K562 (cell line): ENCODE measurements around the gene PSAP. TPM values are rescaled to one million over a fixed set of nuclear protein-coding genes. Genes with fewer than 3 reads are reported as not detected.
A peak's percentile ranks its signal among the peaks of the same experiment; 100 is the strongest.

Source experiments
- ATAC-seq: fragments of 200-7000 bp; cut with Tn5 transposase; 3 replicates; pipeline ENCODE4 v1.9.1; 2020; ENCODE audit warnings: moderate library complexity
- BruUV-seq: library from RNA; stranded (reverse); fragments of 400-500 nt; replicated peaks from 2 replicates; lab custom pipeline; 2021; lab: Mats Ljungman, UMichigan
- CTCF ChIA-PET: fragments of 300-600 bp; formaldehyde crosslinking; extraction: SDS; loops from one replicate; lab custom pipeline; 2021; ENCODE audit warnings: low intra/inter-chr PET ratio; lab: Yijun Ruan, JAX
- POLR2A ChIA-PET: fragments of 300-600, 350-650 bp; sonication (Branson Sonifier 250); formaldehyde crosslinking; extraction: SDS; loops from one replicate; lab custom pipeline; 2021; ENCODE audit warnings: antibody characterized with exemption, inconsistent platforms; lab: Yijun Ruan, JAX
- DNase-seq, 4 experiments: peaks; one replicate each; pipeline versions ENCODE4 v3.0.0 to v3.0.0-alpha.2; 2011 to 2018; ENCODE audit warnings: low spot score in 3 of 4, mixed read lengths in 3 of 4; ENCODE audit errors: extremely low read depth in 1 of 4
- FAIRE-seq: peaks from 2 replicates; lab custom pipeline; 2011; peaks lifted over from hg19 to GRCh38; lab: Jason Lieb, UNC
- H2AFZ ChIP-seq: 2 replicates; pipeline ENCODE4 v1.6.0; 2011; ENCODE audit warnings: low read depth, low read length, control low read depth, inconsistent platforms
- H3K27ac ChIP-seq: fragments of 200-600 bp; 3 replicates; pipeline ENCODE4 v1.8.0; 2011; ENCODE audit warnings: low read depth, mild to moderate bottlenecking, control low read depth, inconsistent platforms, low read length, moderate library complexity, mixed read lengths; ENCODE audit errors: extremely low read depth
- H3K27me3 ChIP-seq, 2 experiments: fragments of 300-600 bp in 1 of 2; 2 replicates in 1 of 2; 3 replicates in 1 of 2; pipeline versions ENCODE4 v1.6.0 to v1.8.0; 2011; ENCODE audit warnings: inconsistent platforms in 2 of 2, low read length in 2 of 2, mild to moderate bottlenecking in 1 of 2, mixed read lengths in 1 of 2, moderate library complexity in 1 of 2; ENCODE audit not compliant: control insufficient read depth in 2 of 2, insufficient read depth in 2 of 2
- H3K36me3 ChIP-seq: fragments of 300-600 bp; 3 replicates; pipeline ENCODE4 v1.8.0; 2011; ENCODE audit warnings: mild to moderate bottlenecking, low read length, inconsistent platforms; ENCODE audit not compliant: control insufficient read depth, insufficient read depth
- H3K4me1 ChIP-seq, 2 experiments: fragments of 200-600 bp in 1 of 2; replicated peaks in 1 of 2; 2 replicates in 1 of 2; 3 replicates in 1 of 2; pipeline versions ENCODE4 v1.5.1 to v1.8.0; 2011; ENCODE audit warnings: inconsistent platforms in 2 of 2, low read length in 2 of 2, mild to moderate bottlenecking in 1 of 2, mixed read lengths in 1 of 2, moderate library complexity in 1 of 2; ENCODE audit not compliant: control insufficient read depth in 2 of 2, insufficient read depth in 2 of 2
- H3K4me2 ChIP-seq: 2 replicates; pipeline ENCODE4 v1.6.1; 2011; ENCODE audit warnings: low read length, control low read depth, inconsistent platforms, mixed read lengths; ENCODE audit not compliant: insufficient read depth
- H3K4me3 ChIP-seq: fragments of 200-600 bp; sonication (generic), shearing (Covaris generic); 2 replicates; pipeline ENCODE4 v1.5.1; 2016; ENCODE audit warnings: control low read depth, inconsistent platforms
- H3K79me2 ChIP-seq: fragments of 200-600 bp; 3 replicates; pipeline ENCODE4 v1.8.0; 2011; ENCODE audit warnings: low read length, inconsistent platforms; ENCODE audit not compliant: control insufficient read depth, insufficient read depth
- H3K9ac ChIP-seq, 2 experiments: 2 replicates each; pipeline versions ENCODE4 v1.6.0 to v1.6.1; 2011; ENCODE audit warnings: low read depth in 2 of 2, low read length in 2 of 2, control low read depth in 1 of 2, inconsistent platforms in 1 of 2, mild to moderate bottlenecking in 1 of 2, mixed read lengths in 1 of 2; ENCODE audit not compliant: insufficient read depth in 1 of 2
- H3K9me1 ChIP-seq: one replicate; pipeline ENCODE4 v1.6.0; 2011; ENCODE audit warnings: inconsistent platforms, mild to moderate bottlenecking, low read length, moderate library complexity; ENCODE audit not compliant: control insufficient read depth, insufficient read depth
- H3K9me3 ChIP-seq: replicated peaks from 2 replicates; pipeline ENCODE4 v1.5.1; 2011; ENCODE audit warnings: low read depth, low read length, inconsistent platforms; ENCODE audit not compliant: control insufficient read depth, insufficient read depth
- H4K20me1 ChIP-seq: replicated peaks from 2 replicates; pipeline ENCODE4 v1.6.1; 2011; ENCODE audit warnings: low read length, inconsistent platforms, mixed read lengths; ENCODE audit not compliant: control insufficient read depth, insufficient read depth
- BRCA1 ChIP-seq, 2 experiments: fragments of 450-650 bp in 1 of 2; sonication (generic) in 1 of 2; formaldehyde crosslinking in 1 of 2; IDR thresholded peaks; 2 replicates each; pipeline versions ENCODE4 v1.5.0 to v1.6.1; 2017 to 2020; ENCODE audit warnings: mild to moderate bottlenecking in 1 of 2, missing genetic modification reagents in 1 of 2
- CCNT2 ChIP-seq: IDR thresholded peaks from 2 replicates; pipeline ENCODE4 v1.6.1; 2011; ENCODE audit warnings: borderline replicate concordance, low read depth, mild to moderate bottlenecking, moderate library complexity, mixed read lengths, low read length; ENCODE audit not compliant: insufficient read length; ENCODE audit errors: extremely low read depth
- JUNB ChIP-seq: fragments of 450-650 bp; formaldehyde crosslinking; conservative IDR thresholded peaks from 2 replicates; pipeline ENCODE4 v1.4.0; 2020; ENCODE audit warnings: mild to moderate bottlenecking
- NR3C1 ChIP-seq: sonication (generic); formaldehyde crosslinking; IDR thresholded peaks from 2 replicates; pipeline ENCODE4 v1.8.1; 2022; ENCODE audit warnings: missing genetic modification reagents
- RBM25 ChIP-seq: fragments of 200-400 bp; formaldehyde crosslinking; IDR thresholded peaks from 2 replicates; pipeline ENCODE4 v1.6.1; 2018; ENCODE audit warnings: low read length, low read depth, moderate library complexity; ENCODE audit not compliant: severe bottlenecking
- THRAP3 ChIP-seq: fragments of 450-650 bp; IDR thresholded peaks from 2 replicates; pipeline ENCODE4 v1.6.1; 2016; ENCODE audit warnings: mild to moderate bottlenecking, inconsistent platforms, borderline replicate concordance
- ZC3H8 ChIP-seq: fragments of 450-650 bp; IDR thresholded peaks from 2 replicates; pipeline ENCODE4 v1.6.1; 2017
- ZKSCAN1 ChIP-seq: fragments of 150-350 bp; IDR thresholded peaks from 2 replicates; pipeline ENCODE4 v1.6.1; 2016; ENCODE audit warnings: low read depth, low read length
- ZNF165 ChIP-seq: fragments of 250-450 bp; sonication (Bioruptor Pico); IDR thresholded peaks from 2 replicates; pipeline ENCODE4 v1.4.0; 2020; ENCODE audit warnings: borderline replicate concordance
- ZNF766 ChIP-seq: fragments of 200-800 bp; sonication (Bioruptor generic); conservative IDR thresholded peaks from 2 replicates; pipeline ENCODE4 v1.6.1; 2016; ENCODE audit warnings: missing genetic modification characterization, missing compliant biosample characterization
- ZSCAN29 ChIP-seq: fragments of 450-650 bp; IDR thresholded peaks from 2 replicates; pipeline ENCODE4 v1.6.1; 2017
- WGBS: fragments of 100-300 bp; shearing (Covaris generic); methylation state at CpG from one replicate; pipeline ENCODE4 v1.1.6; 2016; ENCODE audit warnings: low coverage, mixed read lengths; ENCODE audit not compliant: insufficient coverage; ENCODE audit errors: missing lambda C conversion rate; 5-methylcytosine and 5-hydroxymethylcytosine counted together
- in situ Hi-C: fragments of 300-500 bp; cut with MboI; formaldehyde crosslinking; loops from 4 replicates; pipeline ENCODE4 v1.15.0; 2018; ENCODE audit warnings: inconsistent platforms, mixed read lengths
- intact Hi-C: fragments of 100-400 bp; cut with micrococcal nuclease; formaldehyde crosslinking; loops from 2 replicates; pipeline ENCODE4 v1.14.2; 2022
- polyA plus RNA-seq, 8 experiments: library from polyadenylated mRNA; depleted of rRNA in 4 of 8; stranded (reverse) in 5 of 8; unstranded in 3 of 8; fragments of >200 nt; fragmentation: Nextera tagmentation in 2 of 8; fragmentation: Illumina TruSeq in 1 of 8; extraction: Ambion mirVana in 2 of 8; extraction: Trizol in 1 of 8; gene quantifications; 2 replicates each; pipeline versions ENCODE4 v1.2.1 to v1.2.3, GENCODE V29; 2011 to 2014; ENCODE audit warnings: inconsistent platforms in 1 of 8, missing spikeins in 1 of 8
- total RNA-seq, 7 experiments: library from RNA; depleted of rRNA in 6 of 7; stranded (reverse); fragments of >200 nt in 6 of 7; fragmentation: Illumina TruSeq in 2 of 7; extraction: Trizol in 2 of 7; gene quantifications; 2 replicates each; pipeline versions ENCODE4 v1.2.1 to v1.2.3, GENCODE V29; 2011 to 2021; ENCODE audit warnings: low replicate concordance in 1 of 7
- TF ChIP-seq, protein P1 (sequence below): fragments of 450-650 bp; IDR thresholded peaks from 2 replicates; pipeline ENCODE4 v1.7.0; 2016; ENCODE audit warnings: borderline replicate concordance
- TF ChIP-seq, protein P2 (sequence below): sonication (generic); formaldehyde crosslinking; IDR thresholded peaks from 2 replicates; pipeline ENCODE4 v1.8.0; 2023; ENCODE audit warnings: mild to moderate bottlenecking, missing genetic modification reagents
- TF ChIP-seq, protein P3 (sequence below): fragments of 200-800 bp; sonication (Bioruptor generic); IDR thresholded peaks from 2 replicates; pipeline ENCODE4 v1.6.1; 2017; ENCODE audit warnings: missing genetic modification characterization, missing compliant biosample characterization

The PSAP gene
- total and polyA plus RNA-seq, 9 of the 15 experiments (the other 6 are each of a cell fraction or from before 2014, with no cell fraction given) = 245 to 700 (median 429) TPM

DNA sequence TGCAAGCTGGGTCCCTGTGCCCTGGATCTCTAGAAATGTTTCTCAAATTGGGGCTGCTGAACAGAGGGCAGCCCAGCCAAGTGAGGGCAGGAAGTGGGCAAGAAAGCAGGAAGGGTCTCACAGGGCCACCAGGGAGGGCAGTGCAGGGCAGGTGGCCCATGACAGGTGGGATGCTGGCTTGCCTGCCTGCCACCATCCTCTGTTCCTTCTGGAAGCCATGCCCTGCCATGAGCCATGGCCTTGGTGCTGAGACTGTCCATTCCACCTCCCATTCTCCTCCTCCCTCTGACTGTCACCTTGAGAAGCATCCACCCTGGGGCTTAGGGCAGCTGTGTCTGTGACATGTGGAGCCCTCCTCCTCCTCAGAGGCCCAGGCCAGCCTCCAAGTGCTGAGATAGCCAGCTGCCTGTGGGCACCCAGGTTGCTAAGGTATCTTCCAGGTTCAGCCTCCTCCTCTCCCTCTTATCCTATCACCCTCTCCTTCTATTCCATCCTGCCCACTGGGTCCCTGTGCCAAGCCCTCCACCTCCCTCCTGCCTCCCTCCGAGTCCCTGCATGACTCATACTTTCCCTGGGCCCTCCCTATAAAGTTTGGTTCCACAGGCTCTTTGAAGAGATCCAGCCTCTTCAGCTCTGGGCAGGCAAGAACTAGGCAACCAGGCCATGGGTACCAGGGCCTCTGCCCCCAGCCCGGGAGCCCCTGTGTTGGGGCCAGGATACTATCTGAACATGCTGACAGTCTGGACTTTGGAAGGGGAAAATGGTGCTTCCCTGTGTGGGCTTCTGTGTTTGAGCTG lies 79.0 kb downstream of the PSAP start:
- CTCF ChIA-PET = no interaction called here
- H3K36me3 ChIP-seq = no peaks in the 10 kb centered on the region
- H4K20me1 ChIP-seq = peaks cover 3% of the 10 kb centered on the region; the same call in 1 of the 2 replicates
- peak in 3 of 4 experiments; percentile 50 to 67 (median 62) for DNase-seq
- peaks cover 38 to 43% of the 10 kb centered on the region in 2 experiments for H3K4me1 ChIP-seq
- no peak overlapping the region for H3K4me2 ChIP-seq
- no peak overlapping the region for H3K27ac ChIP-seq
- H3K9ac ChIP-seq = peak overlapping the region in 1 of 2 experiments; percentile 90; a peak in 1 of 4 replicates
- BruUV-seq = TSS peak; percentile 37
- in situ Hi-C loops (no loop called here), intact Hi-C loops (no loop called here)
- no peaks in the 10 kb centered on the region; the same call in 2 of the 3 replicates for H3K79me2 ChIP-seq
- FAIRE-seq = no peak
- no peaks in the 10 kb centered on the region for H3K27me3 ChIP-seq
- no peaks in the 10 kb centered on the region for H3K9me1 ChIP-seq
- POLR2A ChIA-PET = interaction anchor here (0.6 to 2.3 kb wide), 7 partner anchors 8 to 898 kb away, joined by 3 to 12 read pairs (median 4); no protein-coding TSS in a partner anchor
- ATAC-seq = no peak
- no peak overlapping the region for H3K4me3 ChIP-seq
- WGBS = 13% methylated on average over 2 of the region's 2 CpGs
- H3K9me3 ChIP-seq = no peaks in the 10 kb centered on the region
- no peak overlapping the region for H2AFZ ChIP-seq
- TF ChIP-seq JUNB (CRISPR knock-in tag) (peak; percentile 79; the same call in 1 of the 2 replicates), ZKSCAN1 (no peak), RBM25 (no peak), ZSCAN29 (no peak), THRAP3 (no peak), ZC3H8 (no peak), NR3C1 (CRISPR knock-in tag) (no peak), CCNT2 (no peak), ZNF165 (CRISPR knock-in tag) (no peak), BRCA1 (IDR thresholded peaks at IDR 0.05) (no peak), BRCA1 (CRISPR knock-in tag; IDR thresholded peaks at IDR 0.05) (no peak), ZNF766 (CRISPR knock-in tag) (peak; percentile 41; the same call in 1 of the 2 replicates)
- TF ChIP-seq, protein P1, sequence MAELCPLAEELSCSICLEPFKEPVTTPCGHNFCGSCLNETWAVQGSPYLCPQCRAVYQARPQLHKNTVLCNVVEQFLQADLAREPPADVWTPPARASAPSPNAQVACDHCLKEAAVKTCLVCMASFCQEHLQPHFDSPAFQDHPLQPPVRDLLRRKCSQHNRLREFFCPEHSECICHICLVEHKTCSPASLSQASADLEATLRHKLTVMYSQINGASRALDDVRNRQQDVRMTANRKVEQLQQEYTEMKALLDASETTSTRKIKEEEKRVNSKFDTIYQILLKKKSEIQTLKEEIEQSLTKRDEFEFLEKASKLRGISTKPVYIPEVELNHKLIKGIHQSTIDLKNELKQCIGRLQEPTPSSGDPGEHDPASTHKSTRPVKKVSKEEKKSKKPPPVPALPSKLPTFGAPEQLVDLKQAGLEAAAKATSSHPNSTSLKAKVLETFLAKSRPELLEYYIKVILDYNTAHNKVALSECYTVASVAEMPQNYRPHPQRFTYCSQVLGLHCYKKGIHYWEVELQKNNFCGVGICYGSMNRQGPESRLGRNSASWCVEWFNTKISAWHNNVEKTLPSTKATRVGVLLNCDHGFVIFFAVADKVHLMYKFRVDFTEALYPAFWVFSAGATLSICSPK = no peak
- TF ChIP-seq, protein P2, sequence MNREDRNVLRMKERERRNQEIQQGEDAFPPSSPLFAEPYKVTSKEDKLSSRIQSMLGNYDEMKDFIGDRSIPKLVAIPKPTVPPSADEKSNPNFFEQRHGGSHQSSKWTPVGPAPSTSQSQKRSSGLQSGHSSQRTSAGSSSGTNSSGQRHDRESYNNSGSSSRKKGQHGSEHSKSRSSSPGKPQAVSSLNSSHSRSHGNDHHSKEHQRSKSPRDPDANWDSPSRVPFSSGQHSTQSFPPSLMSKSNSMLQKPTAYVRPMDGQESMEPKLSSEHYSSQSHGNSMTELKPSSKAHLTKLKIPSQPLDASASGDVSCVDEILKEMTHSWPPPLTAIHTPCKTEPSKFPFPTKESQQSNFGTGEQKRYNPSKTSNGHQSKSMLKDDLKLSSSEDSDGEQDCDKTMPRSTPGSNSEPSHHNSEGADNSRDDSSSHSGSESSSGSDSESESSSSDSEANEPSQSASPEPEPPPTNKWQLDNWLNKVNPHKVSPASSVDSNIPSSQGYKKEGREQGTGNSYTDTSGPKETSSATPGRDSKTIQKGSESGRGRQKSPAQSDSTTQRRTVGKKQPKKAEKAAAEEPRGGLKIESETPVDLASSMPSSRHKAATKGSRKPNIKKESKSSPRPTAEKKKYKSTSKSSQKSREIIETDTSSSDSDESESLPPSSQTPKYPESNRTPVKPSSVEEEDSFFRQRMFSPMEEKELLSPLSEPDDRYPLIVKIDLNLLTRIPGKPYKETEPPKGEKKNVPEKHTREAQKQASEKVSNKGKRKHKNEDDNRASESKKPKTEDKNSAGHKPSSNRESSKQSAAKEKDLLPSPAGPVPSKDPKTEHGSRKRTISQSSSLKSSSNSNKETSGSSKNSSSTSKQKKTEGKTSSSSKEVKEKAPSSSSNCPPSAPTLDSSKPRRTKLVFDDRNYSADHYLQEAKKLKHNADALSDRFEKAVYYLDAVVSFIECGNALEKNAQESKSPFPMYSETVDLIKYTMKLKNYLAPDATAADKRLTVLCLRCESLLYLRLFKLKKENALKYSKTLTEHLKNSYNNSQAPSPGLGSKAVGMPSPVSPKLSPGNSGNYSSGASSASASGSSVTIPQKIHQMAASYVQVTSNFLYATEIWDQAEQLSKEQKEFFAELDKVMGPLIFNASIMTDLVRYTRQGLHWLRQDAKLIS (CRISPR knock-in tag) = no peak
- TF ChIP-seq, protein P3, sequence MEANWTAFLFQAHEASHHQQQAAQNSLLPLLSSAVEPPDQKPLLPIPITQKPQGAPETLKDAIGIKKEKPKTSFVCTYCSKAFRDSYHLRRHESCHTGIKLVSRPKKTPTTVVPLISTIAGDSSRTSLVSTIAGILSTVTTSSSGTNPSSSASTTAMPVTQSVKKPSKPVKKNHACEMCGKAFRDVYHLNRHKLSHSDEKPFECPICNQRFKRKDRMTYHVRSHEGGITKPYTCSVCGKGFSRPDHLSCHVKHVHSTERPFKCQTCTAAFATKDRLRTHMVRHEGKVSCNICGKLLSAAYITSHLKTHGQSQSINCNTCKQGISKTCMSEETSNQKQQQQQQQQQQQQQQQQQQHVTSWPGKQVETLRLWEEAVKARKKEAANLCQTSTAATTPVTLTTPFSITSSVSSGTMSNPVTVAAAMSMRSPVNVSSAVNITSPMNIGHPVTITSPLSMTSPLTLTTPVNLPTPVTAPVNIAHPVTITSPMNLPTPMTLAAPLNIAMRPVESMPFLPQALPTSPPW (CRISPR knock-in tag) = peak; percentile 40; the same call in 1 of the 2 replicates
